OCI-LY3 (cell line): ENCODE results near the gene SLC25A28.
A peak's percentile ranks its signal among the peaks of the same experiment; 100 is the strongest.
"Not testable (repeated sequence)": the region's sequence is repeated elsewhere in the genome, so short reads cannot be mapped to it uniquely, and the experiment has no call there.

Experiments
- H2AFZ ChIP-seq: fragments of 200-600, 300-600 bp; shearing (Covaris generic); 2 replicates; pipeline ENCODE4 v1.6.0; 2014; ENCODE audit warnings: antibody characterized with exemption, low read depth, low read length
- H3K27ac ChIP-seq: fragments of 200-600, 300-600 bp; sonication (generic); 2 replicates; pipeline ENCODE4 v1.5.1; 2014; ENCODE audit warnings: mild to moderate bottlenecking, low read length, moderate library complexity, mixed read lengths
- H3K27me3 ChIP-seq: fragments of 200-600, 300-600 bp; sonication (generic); 2 replicates; pipeline ENCODE4 v1.6.1; 2014; ENCODE audit warnings: low read depth, low read length, mixed read lengths
- H3K36me3 ChIP-seq: fragments of 200-600, 300-600 bp; sonication (generic); replicated peaks from 2 replicates; pipeline ENCODE3; 2014; ENCODE audit warnings: low read depth, low read length, mixed read lengths
- H3K4me1 ChIP-seq: fragments of 300-600, 200-600 bp; sonication (generic); 2 replicates; pipeline ENCODE4 v1.6.1; 2014; ENCODE audit warnings: low read length, mixed read lengths
- H3K4me2 ChIP-seq: fragments of 200-600, 300-600 bp; sonication (generic); 2 replicates; pipeline ENCODE4 v1.6.1; 2014; ENCODE audit warnings: low read length, mixed read lengths
- H3K4me3 ChIP-seq: fragments of 300-600, 200-600 bp; sonication (generic); 2 replicates; pipeline ENCODE4 v1.5.1; 2014; ENCODE audit warnings: antibody characterized with exemption, mild to moderate bottlenecking, low read length, moderate library complexity
- H3K79me2 ChIP-seq: fragments of 300-600, 200-600 bp; shearing (Covaris generic); 2 replicates; pipeline ENCODE4 v1.6.1; 2014; ENCODE audit warnings: mild to moderate bottlenecking, low read length, mixed read lengths
- H3K9ac ChIP-seq: fragments of 300-600, 200-600 bp; shearing (Covaris generic); 2 replicates; pipeline ENCODE4 v1.6.0; 2014; ENCODE audit warnings: mild to moderate bottlenecking, low read length, moderate library complexity
- H3K9me3 ChIP-seq: fragments of 200-600, 300-600 bp; shearing (Covaris generic); 2 replicates; pipeline ENCODE4 v1.6.1; 2014; ENCODE audit warnings: low read length, mixed read lengths; ENCODE audit not compliant: insufficient read depth
- H4K20me1 ChIP-seq: fragments of 200-600, 300-600 bp; sonication (generic); 2 replicates; pipeline ENCODE4 v1.6.1; 2016; ENCODE audit warnings: low read length, mixed read lengths; ENCODE audit not compliant: insufficient read depth
- CTCF ChIP-seq: fragments of 200-600, 300-600 bp; sonication (generic); IDR thresholded peaks from 2 replicates; pipeline ENCODE4 v1.5.1; 2014; ENCODE audit warnings: antibody characterized with exemption, low read length, low read depth
- EZH2phosphoT487 ChIP-seq: fragments of 200-600 bp; shearing (Covaris generic); IDR thresholded peaks from 2 replicates; pipeline ENCODE4 v1.6.1; 2018; ENCODE audit warnings: antibody characterized with exemption, mixed run types, low read depth

The SLC25A28 gene

DNA sequence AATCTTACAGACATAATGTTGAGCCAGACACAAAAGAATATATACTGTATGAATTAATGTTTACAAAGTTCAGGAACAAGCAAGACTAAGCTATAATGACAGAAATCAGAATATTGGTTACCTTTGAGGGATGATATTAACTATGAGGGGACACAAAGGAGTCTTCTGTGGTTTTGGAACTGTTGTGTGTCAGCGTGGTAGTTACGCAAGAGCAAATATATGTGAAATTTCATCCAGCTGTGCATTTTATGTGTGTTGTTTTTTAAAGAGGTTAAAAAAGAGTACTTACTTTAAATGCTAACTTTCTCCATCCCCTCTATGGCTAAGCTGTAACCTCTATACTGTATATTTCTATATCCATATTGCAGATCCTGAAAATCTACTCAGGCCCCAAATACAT is 14.9 kb downstream of the SLC25A28 start:
- Histone ChIP-seq H3K9ac (no peak overlapping the region), H3K4me3 (no peak overlapping the region), H3K4me2 (no peak overlapping the region), H3K27ac (no peak overlapping the region), H4K20me1 (no peaks in the 10 kb centered on the region), H2AFZ (no peak overlapping the region), H3K36me3 (no peaks in the 10 kb centered on the region), H3K79me2 (no peaks in the 10 kb centered on the region), H3K4me1 (peaks cover 9% of the 10 kb centered on the region), H3K9me3 (no peaks in the 10 kb centered on the region), H3K27me3 (no peaks in the 10 kb centered on the region)
- TF ChIP-seq CTCF, result no peak
- no peak for TF ChIP-seq EZH2phosphoT487

GRCh38 chr10:99604862-99605261 is 15.4 kb downstream of the SLC25A28 start:
- H3K36me3 ChIP-seq, result no peaks in the 10 kb centered on the region
- H2AFZ ChIP-seq, result no peak overlapping the region
- H3K9me3 ChIP-seq, result no peaks in the 10 kb centered on the region
- H4K20me1 ChIP-seq, result no peaks in the 10 kb centered on the region
- H3K4me1 ChIP-seq, result peaks cover 14% of the 10 kb centered on the region
- H3K4me2 ChIP-seq, result no peak overlapping the region
- no peak overlapping the region for H3K9ac ChIP-seq
- H3K79me2 ChIP-seq, result no peaks in the 10 kb centered on the region
- H3K4me3 ChIP-seq, result no peak overlapping the region
- no peak overlapping the region for H3K27ac ChIP-seq
- no peak for TF ChIP-seq CTCF
- no peak for TF ChIP-seq EZH2phosphoT487
- no peaks in the 10 kb centered on the region for H3K27me3 ChIP-seq

GRCh38 chr10:99598781-99599509 is 21.3 kb downstream of the SLC25A28 start:
- H3K4me1 ChIP-seq, result peaks cover 31% of the 10 kb centered on the region
- TF ChIP-seq CTCF (no peak), EZH2phosphoT487 (no peak)

DNA sequence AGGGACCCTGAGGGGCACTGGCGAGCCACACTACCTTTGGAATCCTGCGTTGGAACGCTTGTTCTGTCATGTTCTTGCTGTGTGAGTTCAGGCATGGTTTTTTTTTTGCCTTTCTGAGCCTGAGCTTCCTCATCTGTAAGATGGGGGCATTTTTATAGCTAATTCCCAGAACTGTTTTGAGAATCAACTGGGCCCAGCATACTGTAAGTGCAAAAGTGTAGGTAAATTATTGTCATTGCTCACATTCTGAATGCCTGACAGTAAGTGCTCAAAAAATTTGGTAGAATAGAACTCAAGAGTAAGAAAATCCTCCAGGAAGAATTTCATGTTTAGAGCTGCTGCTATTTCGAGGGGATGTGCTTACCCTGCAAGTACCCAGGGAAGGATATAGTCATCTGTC is 22.2 kb downstream of the SLC25A28 start:
- no peaks in the 10 kb centered on the region for H3K9me3 ChIP-seq
- peaks cover 31% of the 10 kb centered on the region for H3K4me1 ChIP-seq
- no peak overlapping the region for H3K27ac ChIP-seq
- no peaks in the 10 kb centered on the region for H3K79me2 ChIP-seq
- no peak overlapping the region for H3K9ac ChIP-seq
- no peak overlapping the region for H2AFZ ChIP-seq
- no peak for TF ChIP-seq CTCF
- TF ChIP-seq EZH2phosphoT487, result no peak
- no peak overlapping the region for H3K4me2 ChIP-seq
- no peaks in the 10 kb centered on the region for H4K20me1 ChIP-seq
- no peaks in the 10 kb centered on the region for H3K27me3 ChIP-seq
- no peak overlapping the region for H3K4me3 ChIP-seq
- no peaks in the 10 kb centered on the region for H3K36me3 ChIP-seq

More at GRCh38 chr10:99598781-99599509, 21.3 kb downstream of the SLC25A28 start:
- Histone ChIP-seq H3K27ac (no peak overlapping the region), H3K36me3 (no peaks in the 10 kb centered on the region), H2AFZ (no peak overlapping the region), H3K79me2 (no peaks in the 10 kb centered on the region), H3K9ac (no peak overlapping the region), H3K4me2 (peak overlapping the region; percentile 55), H3K9me3 (no peaks in the 10 kb centered on the region), H3K4me3 (no peak overlapping the region), H4K20me1 (no peaks in the 10 kb centered on the region), H3K27me3 (no peaks in the 10 kb centered on the region)

DNA sequence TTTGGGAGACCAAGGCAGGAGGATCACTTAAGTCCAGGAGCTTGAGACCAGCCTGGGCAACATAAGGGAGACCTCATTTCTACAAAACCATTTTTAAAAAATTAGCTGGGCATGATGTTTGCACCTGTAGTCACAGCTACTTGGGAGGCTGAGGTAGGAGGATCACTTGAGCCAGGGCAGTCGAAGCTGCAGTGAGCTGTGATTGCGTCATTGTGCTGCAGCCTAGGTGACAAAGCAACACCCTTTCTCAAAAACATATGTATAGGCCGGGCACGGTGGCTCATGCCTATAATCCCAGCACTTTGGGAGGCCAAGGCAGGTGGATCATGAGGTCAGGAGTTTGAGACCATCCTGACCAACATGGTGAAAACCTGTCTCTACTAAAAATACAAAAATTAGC is 23.5 kb downstream of the SLC25A28 start:
- H3K4me1 ChIP-seq, result peaks cover 27% of the 10 kb centered on the region
- not testable (repeated sequence) for H3K4me3 ChIP-seq, H3K27ac ChIP-seq, H3K9ac ChIP-seq, H2AFZ ChIP-seq, H3K4me2 ChIP-seq, H3K9me3 ChIP-seq, H3K36me3 ChIP-seq, H4K20me1 ChIP-seq, H3K79me2 ChIP-seq, H3K27me3 ChIP-seq
